Panc1 (cell line): ENCODE results near the gene TUB. TPM values are rescaled to one million over a fixed set of nuclear protein-coding genes. Genes with fewer than 3 reads are reported as not detected.

ENCODE experiments used
- ATAC-seq: fragments of 200-7000 bp; cut with Tn5 transposase; 2 replicates; pipeline ENCODE4 v1.9.1; 2020; ENCODE audit warnings: mild to moderate bottlenecking, moderate library complexity
- BruUV-seq: library from RNA; stranded (reverse); fragments of 400-500 nt; replicated peaks from 2 replicates; lab custom pipeline; 2021; lab: Mats Ljungman, UMichigan
- CTCF ChIA-PET: fragments of 300-600 bp; sonication (Branson Sonifier 250); formaldehyde crosslinking; loops from one replicate; lab custom pipeline; 2022; ENCODE audit warnings: antibody characterized with exemption; lab: Charles Lee
- POLR2A ChIA-PET: fragments of 300-600 bp; sonication (Branson Sonifier 250); formaldehyde crosslinking; loops from one replicate; lab custom pipeline; 2022; ENCODE audit warnings: antibody characterized with exemption; lab: Charles Lee
- DNase-seq: peaks from one replicate; pipeline ENCODE4 v3.0.0-alpha.2; 2010; ENCODE audit warnings: low read depth, low spot score
- H3K27ac ChIP-seq: 2 replicates; pipeline ENCODE4 v1.5.1; 2011; ENCODE audit warnings: mild to moderate bottlenecking, low read length, inconsistent platforms
- H3K27me3 ChIP-seq: fragments of 200-500 bp; sonication (Bioruptor generic); 2 replicates; pipeline ENCODE4 v1.6.0; 2014; ENCODE audit warnings: low read length, inconsistent platforms; ENCODE audit not compliant: control insufficient read depth, insufficient read depth
- H3K36me3 ChIP-seq: fragments of 200-500 bp; sonication (Bioruptor generic); 2 replicates; pipeline ENCODE4 v1.5.1; 2014; ENCODE audit warnings: inconsistent platforms, mild to moderate bottlenecking, low read length, moderate library complexity; ENCODE audit not compliant: control insufficient read depth, insufficient read depth
- H3K4me1 ChIP-seq: 2 replicates; pipeline ENCODE4 v1.5.1; 2011; ENCODE audit warnings: inconsistent platforms, mild to moderate bottlenecking, low read length, moderate library complexity; ENCODE audit not compliant: control insufficient read depth, insufficient read depth
- H3K4me3 ChIP-seq, 2 experiments: 2 replicates each; pipeline ENCODE4 v1.5.1; 2011 to 2012; ENCODE audit warnings: low read depth in 2 of 2, low read length in 2 of 2, mild to moderate bottlenecking in 2 of 2, inconsistent platforms in 1 of 2, moderate library complexity in 1 of 2
- H3K9me3 ChIP-seq: fragments of 200-500 bp; sonication (Bioruptor generic); 2 replicates; pipeline ENCODE4 v1.5.1; 2014; ENCODE audit warnings: low read depth, mild to moderate bottlenecking, inconsistent platforms, low read length, moderate library complexity; ENCODE audit not compliant: control insufficient read depth, insufficient read depth
- CTCF ChIP-seq: fragments of 450-650 bp; IDR thresholded peaks from 2 replicates; pipeline ENCODE4 v1.5.1; 2017; ENCODE audit warnings: mild to moderate bottlenecking
- POLR2AphosphoS5 ChIP-seq: IDR thresholded peaks from 2 replicates; pipeline ENCODE4 v1.6.1; 2012; ENCODE audit warnings: mild to moderate bottlenecking, low read depth, low read length, moderate library complexity
- REST ChIP-seq, 2 experiments: IDR thresholded peaks; 2 replicates each; pipeline ENCODE4 v1.6.1; 2011 to 2012; ENCODE audit warnings: low read depth in 2 of 2, control low read depth in 1 of 2, low read length in 1 of 2, mild to moderate bottlenecking in 1 of 2, moderate library complexity in 1 of 2; ENCODE audit not compliant: insufficient read depth in 1 of 2
- SIN3A ChIP-seq: IDR thresholded peaks from 2 replicates; pipeline ENCODE4 v1.6.1; 2012; ENCODE audit warnings: low read depth, mild to moderate bottlenecking, low read length, moderate library complexity, borderline replicate concordance; ENCODE audit not compliant: insufficient read depth
- TCF7L2 ChIP-seq: IDR thresholded peaks from 2 replicates; pipeline ENCODE4 v1.6.1; 2011; ENCODE audit warnings: mild to moderate bottlenecking, low read depth, low read length, inconsistent platforms
- in situ Hi-C: cut with HindIII; loops from 2 replicates; pipeline ENCODE4 v1.10.0; 2016; ENCODE audit warnings: low sequenced_read_pairs, low pct_unique_long_range_greater_than_20kb
- intact Hi-C: fragments of 100-400 bp; cut with micrococcal nuclease; formaldehyde crosslinking; loops from one replicate; pipeline ENCODE4 v1.10.0; 2022; ENCODE audit not compliant: unreplicated experiment
- total RNA-seq: library from RNA; stranded (reverse); gene quantifications from one replicate; pipeline ENCODE4 v1.2.1, GENCODE V29; 2021; ENCODE audit not compliant: unreplicated experiment

Gene TUB
- total RNA-seq, 1 experiment from 2014 or later, result 4.3 TPM

- DNase-seq (no peak), ATAC-seq (no peak)
- H3K4me3 ChIP-seq, result no peak overlapping the region
- ChIA-PET POLR2A (interaction anchor here (0.7 kb wide), 1 partner anchor 75 kb away, joined by 3 read pairs; no protein-coding TSS in a partner anchor), CTCF (no interaction called here)
- in situ Hi-C loops, result no loop called here
- no peaks in the 10 kb centered on the region for H3K4me1 ChIP-seq
- H3K27me3 ChIP-seq, result no peaks in the 10 kb centered on the region
- H3K27ac ChIP-seq, result no peak overlapping the region
- intact Hi-C loops, result no loop called here
- TF ChIP-seq REST (IDR thresholded peaks at IDR 0.05; ENCODE audit: insufficient read depth in 1 of 2, low read depth in 2 of 2, low read length in 1 of 2) (no peak), TCF7L2 (no peak), POLR2AphosphoS5 (no peak), SIN3A (no peak), CTCF (no peak)
- H3K36me3 ChIP-seq, result no peaks in the 10 kb centered on the region
- no TSS peak for BruUV-seq
- H3K9me3 ChIP-seq, result no peaks in the 10 kb centered on the region
Measured at GRCh38 chr11:8102296-8102915, 21.4 kb downstream of the TUB start.

- POLR2A ChIA-PET, result interaction anchor here (0.7 kb wide), 1 partner anchor 76 kb away, joined by 3 read pairs; no protein-coding TSS in a partner anchor
Measured at GRCh38 chr11:8102965-8103364, 22.0 kb downstream of the TUB start.

More at GRCh38 chr11:8102965-8103364, 22.0 kb downstream of the TUB start:
- no peaks in the 10 kb centered on the region for H3K27me3 ChIP-seq
- no peak for ATAC-seq
- intact Hi-C loops, result no loop called here
- no peak overlapping the region for H3K4me3 ChIP-seq
- TF ChIP-seq TCF7L2, result no peak
- no peak for TF ChIP-seq POLR2AphosphoS5
- no peak for TF ChIP-seq REST (IDR thresholded peaks at IDR 0.05; ENCODE audit: insufficient read depth in 1 of 2, low read depth in 2 of 2, low read length in 1 of 2)
- TF ChIP-seq SIN3A, result no peak
- no peak for TF ChIP-seq CTCF
- no peaks in the 10 kb centered on the region for H3K36me3 ChIP-seq
- H3K4me1 ChIP-seq, result no peaks in the 10 kb centered on the region
- H3K27ac ChIP-seq, result no peak overlapping the region
- DNase-seq, result no peak
- in situ Hi-C loops, result no loop called here
- CTCF ChIA-PET, result no interaction called here
- no TSS peak for BruUV-seq
- H3K9me3 ChIP-seq, result no peaks in the 10 kb centered on the region
